NB4 (cell line): ENCODE measurements around the gene TAF8.

Source experiments
- DNase-seq: peaks from one replicate; pipeline ENCODE4 v3.0.0; 2010; ENCODE audit warnings: low read depth
- H3K4me3 ChIP-seq: one replicate; pipeline ENCODE4 v1.5.1; 2011; ENCODE audit warnings: mild to moderate bottlenecking, low read depth, low read length, moderate library complexity
- MYC ChIP-seq: IDR thresholded peaks from 2 replicates; pipeline ENCODE4 v1.6.1; 2011; ENCODE audit warnings: low read depth, low read length
- POLR2A ChIP-seq: IDR thresholded peaks from 2 replicates; pipeline ENCODE4 v1.6.1; 2011; ENCODE audit warnings: mild to moderate bottlenecking; ENCODE audit not compliant: insufficient read length; ENCODE audit errors: extremely low read depth
- TF ChIP-seq, protein P1 (sequence below): IDR thresholded peaks from 2 replicates; pipeline ENCODE4 v1.6.1; 2011; ENCODE audit warnings: low read depth, low read length
- TF ChIP-seq, protein P2 (sequence below): IDR thresholded peaks from one replicate; pipeline ENCODE4 v1.5.1; 2012; ENCODE audit warnings: low read depth, low read length

TAF8 gene

DNA sequence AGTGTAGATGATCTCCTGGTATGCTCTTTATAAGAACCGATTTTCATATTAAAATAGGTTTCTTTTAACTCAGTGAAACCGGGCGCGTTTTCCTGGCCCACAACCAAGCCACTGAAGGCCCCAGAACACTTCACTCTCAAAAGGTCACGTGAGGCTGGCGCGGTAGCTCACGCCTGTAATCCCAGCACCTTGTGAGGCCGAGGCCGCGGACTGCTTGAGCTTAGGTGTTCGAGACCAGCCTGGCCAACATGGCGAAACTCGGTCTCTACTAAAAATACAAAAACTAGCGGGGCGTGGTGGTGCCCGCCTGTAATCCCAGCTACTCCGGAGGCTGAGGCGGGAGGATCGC, 402 bp upstream of the TAF8 start:
- peak; percentile 31 for DNase-seq
- no peak for TF ChIP-seq MYC
- TF ChIP-seq, protein P1, sequence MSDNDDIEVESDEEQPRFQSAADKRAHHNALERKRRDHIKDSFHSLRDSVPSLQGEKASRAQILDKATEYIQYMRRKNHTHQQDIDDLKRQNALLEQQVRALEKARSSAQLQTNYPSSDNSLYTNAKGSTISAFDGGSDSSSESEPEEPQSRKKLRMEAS = no peak
- no peak for TF ChIP-seq POLR2A
- TF ChIP-seq, protein P2, sequence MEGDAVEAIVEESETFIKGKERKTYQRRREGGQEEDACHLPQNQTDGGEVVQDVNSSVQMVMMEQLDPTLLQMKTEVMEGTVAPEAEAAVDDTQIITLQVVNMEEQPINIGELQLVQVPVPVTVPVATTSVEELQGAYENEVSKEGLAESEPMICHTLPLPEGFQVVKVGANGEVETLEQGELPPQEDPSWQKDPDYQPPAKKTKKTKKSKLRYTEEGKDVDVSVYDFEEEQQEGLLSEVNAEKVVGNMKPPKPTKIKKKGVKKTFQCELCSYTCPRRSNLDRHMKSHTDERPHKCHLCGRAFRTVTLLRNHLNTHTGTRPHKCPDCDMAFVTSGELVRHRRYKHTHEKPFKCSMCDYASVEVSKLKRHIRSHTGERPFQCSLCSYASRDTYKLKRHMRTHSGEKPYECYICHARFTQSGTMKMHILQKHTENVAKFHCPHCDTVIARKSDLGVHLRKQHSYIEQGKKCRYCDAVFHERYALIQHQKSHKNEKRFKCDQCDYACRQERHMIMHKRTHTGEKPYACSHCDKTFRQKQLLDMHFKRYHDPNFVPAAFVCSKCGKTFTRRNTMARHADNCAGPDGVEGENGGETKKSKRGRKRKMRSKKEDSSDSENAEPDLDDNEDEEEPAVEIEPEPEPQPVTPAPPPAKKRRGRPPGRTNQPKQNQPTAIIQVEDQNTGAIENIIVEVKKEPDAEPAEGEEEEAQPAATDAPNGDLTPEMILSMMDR = no peak
- H3K4me3 ChIP-seq = no peak overlapping the region

DNA sequence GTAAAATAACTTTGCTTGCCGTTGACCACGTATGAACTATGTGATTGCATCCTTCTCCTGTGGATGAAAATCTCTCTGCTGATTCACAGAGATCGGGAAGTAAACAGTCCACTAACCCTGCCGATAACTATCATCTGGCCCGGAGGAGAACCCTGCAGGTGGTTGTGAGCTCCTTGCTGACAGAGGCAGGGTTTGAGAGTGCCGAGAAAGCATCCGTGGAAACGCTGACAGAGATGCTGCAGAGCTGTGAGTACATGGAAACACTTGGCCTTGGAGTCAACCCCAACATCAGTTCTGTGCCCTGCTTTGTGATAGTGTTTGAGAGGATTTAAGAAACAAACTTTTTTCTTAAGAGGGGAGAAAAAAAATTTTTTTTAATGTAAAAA, 937 bp downstream of the TAF8 start:
- peak overlapping the region; percentile 83 for H3K4me3 ChIP-seq
- DNase-seq = no peak
- TF ChIP-seq POLR2A (no peak), MYC (no peak)
- TF ChIP-seq, protein P1 = no peak
- TF ChIP-seq, protein P2 = no peak

DNA sequence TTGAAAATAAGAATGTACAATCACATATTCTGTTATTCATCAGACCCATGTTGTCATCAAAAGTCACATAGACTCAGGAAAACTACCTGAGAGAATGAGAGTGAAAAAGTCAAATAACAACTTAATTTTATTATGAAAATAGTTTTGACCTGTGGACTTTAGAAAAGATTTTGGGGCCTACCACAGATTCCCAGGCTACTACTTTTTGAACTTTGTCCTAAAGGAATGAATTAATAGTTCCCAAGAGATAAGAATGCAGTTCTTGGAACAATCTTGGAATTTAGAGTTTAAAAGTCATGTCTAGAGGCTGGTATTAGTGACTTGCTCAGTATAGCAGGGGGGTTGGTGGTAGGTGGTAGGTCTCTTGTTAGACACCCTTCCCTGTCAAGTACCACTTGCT, 3.3 kb downstream of the TAF8 start:
- TF ChIP-seq, protein P1 = no peak
- TF ChIP-seq POLR2A (no peak), MYC (no peak)
- TF ChIP-seq, protein P2 = no peak
- H3K4me3 ChIP-seq = no peak overlapping the region
- DNase-seq = no peak

DNA sequence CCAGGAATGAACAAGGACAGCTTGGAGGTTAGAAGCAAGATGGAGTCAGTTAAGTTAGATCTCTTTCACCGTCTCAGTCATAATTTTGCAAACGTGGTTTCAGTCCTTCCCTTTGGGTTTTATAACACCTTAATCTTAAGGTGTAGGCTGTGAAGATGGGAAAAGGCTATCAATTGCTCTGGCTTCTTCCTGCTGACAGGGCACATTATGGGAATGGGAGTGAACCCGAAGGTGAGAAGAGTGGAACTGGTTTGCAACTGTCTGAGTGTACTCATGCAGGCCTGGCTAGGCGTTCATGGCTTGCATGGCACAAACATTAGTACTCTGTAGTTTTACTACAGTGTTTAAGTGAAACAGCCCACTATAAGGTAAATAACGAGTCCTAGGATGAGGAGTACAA, 9.4 kb downstream of the TAF8 start:
- DNase-seq = no peak
- TF ChIP-seq, protein P2 = no peak
- TF ChIP-seq POLR2A (no peak), MYC (no peak)
- TF ChIP-seq, protein P1 = no peak
- no peak overlapping the region for H3K4me3 ChIP-seq

DNA sequence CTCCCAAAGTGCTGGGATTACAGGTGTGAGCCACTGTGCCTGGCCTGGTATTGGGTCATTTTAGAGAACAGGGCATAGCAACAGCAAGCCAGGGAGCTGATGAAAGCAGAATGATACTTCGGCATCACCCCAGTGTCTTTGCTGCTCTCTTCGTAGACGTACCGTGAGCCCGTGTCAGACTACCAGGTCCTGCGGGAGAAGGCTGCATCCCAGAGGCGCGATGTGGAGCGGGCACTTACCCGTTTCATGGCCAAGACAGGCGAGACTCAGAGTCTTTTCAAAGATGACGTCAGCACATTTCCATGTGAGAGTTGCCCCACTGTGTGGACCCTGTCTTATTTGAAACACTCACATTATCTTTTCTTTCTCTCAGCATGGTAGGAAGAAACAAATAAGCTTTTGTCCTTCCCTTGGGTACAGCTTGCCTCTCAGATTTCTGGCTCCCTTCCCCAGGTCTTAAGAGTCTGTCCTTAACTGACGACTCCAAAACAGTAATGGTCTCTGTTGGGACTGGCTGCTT, 15.9 kb downstream of the TAF8 start:
- TF ChIP-seq MYC (no peak), POLR2A (no peak)
- TF ChIP-seq, protein P2 = no peak
- DNase-seq = no peak

DNA sequence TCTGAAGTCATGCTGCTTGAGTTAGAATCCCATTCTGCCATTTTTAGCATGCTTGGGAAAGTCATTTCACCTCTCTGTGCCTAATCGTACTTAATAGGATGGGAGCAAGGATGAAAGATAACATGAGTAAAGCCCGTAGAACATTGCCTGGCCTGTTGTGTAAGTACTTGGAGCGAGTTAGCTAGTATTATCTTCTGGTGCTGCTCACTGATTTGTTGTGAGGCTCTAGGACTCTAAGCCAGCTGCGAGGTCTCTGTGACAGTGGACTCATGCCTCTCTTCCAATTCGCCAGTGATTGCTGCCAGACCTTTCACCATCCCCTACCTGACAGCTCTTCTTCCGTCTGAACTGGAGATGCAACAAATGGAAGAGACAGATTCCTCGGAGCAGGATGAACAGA, 17.8 kb downstream of the TAF8 start:
- TF ChIP-seq, protein P1 = no peak
- DNase-seq = no peak
- no peak overlapping the region for H3K4me3 ChIP-seq

More for the DNA sequence above, 15.9 kb downstream of the TAF8 start:
- no peak overlapping the region for H3K4me3 ChIP-seq
